Thyroid gland (tissue), 4 donors: ENCODE data around the gene PPDPF. TPM values are rescaled to one million over a fixed set of nuclear protein-coding genes. Genes with fewer than 3 reads are reported as not detected.

Experiments used
- DNase-seq, 2 donors: peaks; one replicate each; pipeline ENCODE4 v3.0.0-alpha.2; 2019
- H3K27ac ChIP-seq, 3 donors: fragments of 200-600 bp; sonication (generic); 1 replicate in 2 of 3; 2 replicates in 1 of 3; pipeline ENCODE4 v1.5.1; 2016 to 2019; ENCODE audit warnings: mild to moderate bottlenecking in 1 of 3, moderate library complexity in 1 of 3
- H3K27me3 ChIP-seq: fragments of 200-600 bp; sonication (generic); one replicate; pipeline ENCODE4 v1.5.1; 2019
- H3K36me3 ChIP-seq, 2 donors: fragments of 200-600 bp; sonication (generic); one replicate each; pipeline ENCODE4 v1.5.1; 2016 to 2019
- H3K4me1 ChIP-seq, 2 donors: fragments of 200-600 bp; sonication (generic); one replicate each; pipeline ENCODE4 v1.5.1; 2017 to 2019
- H3K4me3 ChIP-seq, 3 donors: fragments of 200-600 bp; sonication (generic); replicated peaks in 1 of 3; 1 replicate in 2 of 3; 2 replicates in 1 of 3; pipeline ENCODE4 v1.5.1; 2016; ENCODE audit warnings: mild to moderate bottlenecking in 1 of 3
- H3K9me3 ChIP-seq: fragments of 200-600 bp; sonication (generic); one replicate; pipeline ENCODE4 v1.5.1; 2017
- POLR2A ChIP-seq, 2 donors: fragments of 450-650 bp; IDR thresholded peaks; one replicate each; pipeline ENCODE4 v1.6.1; 2017; ENCODE audit warnings: antibody characterized with exemption in 2 of 2, mild to moderate bottlenecking in 2 of 2, moderate library complexity in 1 of 2
- WGBS, 2 donors: methylation state at CpG; one replicate each; pipeline ENCODE4 v1.1.5; 2017; 5-methylcytosine and 5-hydroxymethylcytosine counted together
- intact Hi-C: fragments of 100-400 bp; cut with DNase I; formaldehyde crosslinking; loops from one replicate; pipeline ENCODE4 v1.15.1; 2023
- total RNA-seq, 4 donors: library from RNA; depleted of rRNA; stranded (reverse); fragments of >200 nt; gene quantifications; one replicate each; pipeline ENCODE4 v1.2.3, GENCODE V29; 2016
- TF ChIP-seq, protein P1 (sequence below), 6 experiments: fragments of 200-600 bp in 3 of 6; fragments of 450-650 bp in 3 of 6; sonication (generic) in 3 of 6; IDR thresholded peaks; one replicate each; pipeline ENCODE4 v1.5.1; 2016 to 2019; ENCODE audit warnings: antibody characterized with exemption in 6 of 6, mild to moderate bottlenecking in 2 of 6, inconsistent platforms in 1 of 6, moderate library complexity in 1 of 6

Gene PPDPF
- total RNA-seq, 4 donors from 2014 or later, result 82.0 to 226 (median 146) TPM

DNA sequence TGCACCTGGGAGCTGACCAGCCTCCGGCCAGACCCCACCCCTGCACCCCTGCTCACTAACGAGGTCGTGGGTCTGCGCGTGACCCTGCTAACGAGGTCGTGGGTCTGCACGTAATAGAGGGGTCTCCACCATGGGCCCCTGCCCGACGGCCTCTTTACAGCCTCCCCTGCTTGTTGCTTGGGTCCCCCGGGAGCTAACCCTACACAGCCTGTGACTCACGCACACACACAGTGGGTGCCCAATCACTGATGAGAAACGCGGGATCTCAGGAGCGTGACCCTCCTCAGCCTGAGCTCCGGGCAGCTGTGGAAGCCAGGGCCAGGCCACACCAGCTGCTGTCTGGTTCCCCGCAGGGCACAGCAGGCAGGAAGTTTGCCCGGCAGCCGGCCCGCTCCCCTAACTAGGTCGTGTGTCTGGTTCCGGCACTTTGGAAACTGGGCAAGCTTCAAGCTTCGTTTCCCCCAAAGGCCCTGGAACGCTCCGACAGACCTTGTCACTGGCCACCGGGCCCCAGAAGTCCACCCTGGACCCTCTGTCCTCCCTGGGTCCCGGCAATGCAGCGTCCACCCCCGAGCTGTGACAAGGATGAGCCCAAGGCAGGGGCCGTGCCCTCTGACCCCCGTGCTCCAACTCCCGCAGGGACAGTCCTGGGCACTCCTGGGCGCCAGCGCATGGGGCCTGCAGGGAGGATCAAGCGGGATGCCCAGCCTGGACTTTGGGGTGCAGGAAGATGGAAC is 15.8 kb downstream of the PPDPF start:
- Histone ChIP-seq H3K4me1 (peaks cover 11 to 21% of the 10 kb centered on the region in 2 donors), H3K4me3 (no peak overlapping the region), H3K27me3 (no peaks in the 10 kb centered on the region), H3K9me3 (no peaks in the 10 kb centered on the region), H3K36me3 (no peaks in the 10 kb centered on the region), H3K27ac (no peak overlapping the region)
- DNase-seq, result no peak
- intact Hi-C loops, result loop anchor here (2.0 to 10.0 kb wide), 5 partner anchors 206 to 528 kb away; partner anchors contain the start of genes ABHD16B and TCEA2
- 59 to 73% methylated on average over 17 to 33 of the region's 35 CpGs for WGBS, 2 donors
- no peak for TF ChIP-seq POLR2A (IDR thresholded peaks at IDR 0.05)
- TF ChIP-seq, protein P1, sequence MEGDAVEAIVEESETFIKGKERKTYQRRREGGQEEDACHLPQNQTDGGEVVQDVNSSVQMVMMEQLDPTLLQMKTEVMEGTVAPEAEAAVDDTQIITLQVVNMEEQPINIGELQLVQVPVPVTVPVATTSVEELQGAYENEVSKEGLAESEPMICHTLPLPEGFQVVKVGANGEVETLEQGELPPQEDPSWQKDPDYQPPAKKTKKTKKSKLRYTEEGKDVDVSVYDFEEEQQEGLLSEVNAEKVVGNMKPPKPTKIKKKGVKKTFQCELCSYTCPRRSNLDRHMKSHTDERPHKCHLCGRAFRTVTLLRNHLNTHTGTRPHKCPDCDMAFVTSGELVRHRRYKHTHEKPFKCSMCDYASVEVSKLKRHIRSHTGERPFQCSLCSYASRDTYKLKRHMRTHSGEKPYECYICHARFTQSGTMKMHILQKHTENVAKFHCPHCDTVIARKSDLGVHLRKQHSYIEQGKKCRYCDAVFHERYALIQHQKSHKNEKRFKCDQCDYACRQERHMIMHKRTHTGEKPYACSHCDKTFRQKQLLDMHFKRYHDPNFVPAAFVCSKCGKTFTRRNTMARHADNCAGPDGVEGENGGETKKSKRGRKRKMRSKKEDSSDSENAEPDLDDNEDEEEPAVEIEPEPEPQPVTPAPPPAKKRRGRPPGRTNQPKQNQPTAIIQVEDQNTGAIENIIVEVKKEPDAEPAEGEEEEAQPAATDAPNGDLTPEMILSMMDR (IDR thresholded peaks at IDR 0.05), result no peak

DNA sequence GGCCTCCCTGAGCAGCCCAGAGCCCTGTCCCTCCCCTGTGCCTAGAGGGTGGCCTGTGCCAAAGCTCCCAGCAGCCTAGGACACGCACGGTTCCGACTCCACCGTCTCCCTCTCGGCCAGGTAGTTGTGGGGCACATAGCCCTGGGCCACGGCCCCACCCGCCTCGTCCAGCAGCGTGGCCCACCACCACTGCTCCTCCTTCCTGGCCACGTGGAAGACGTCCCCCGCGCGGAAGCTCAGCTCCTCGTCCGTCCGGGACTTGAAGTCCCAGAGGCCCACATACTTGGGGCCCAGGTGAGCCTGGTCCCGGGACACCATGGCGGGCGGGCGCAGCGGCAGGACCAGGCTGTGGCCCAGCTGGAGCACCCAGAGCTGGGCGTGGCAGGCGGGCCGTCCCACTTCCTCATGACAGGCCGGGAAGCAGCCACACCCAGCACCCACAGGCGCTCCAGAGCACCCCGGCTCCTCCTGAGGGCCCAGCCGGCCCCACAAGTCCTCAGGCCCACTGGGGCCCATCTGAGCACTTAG is 16.5 kb downstream of the PPDPF start, which contains the start of gene PTK6:
TSS of gene PTK6 (minus strand) at position 380 of the 528 bp plus-strand sequence. CDS start at position 318, 62 bp downstream.
- Histone ChIP-seq H3K9me3 (no peaks in the 10 kb centered on the region), H3K4me1 (peaks cover 11 to 21% of the 10 kb centered on the region in 2 donors), H3K4me3 (peak within 1 kb of the TSS in 1 of 3 donors; percentile 16), H3K27ac (peak within 1 kb of the TSS; percentile 62 to 76 (median 72)), H3K36me3 (no peaks in the 10 kb centered on the region), H3K27me3 (no peaks in the 10 kb centered on the region)
- TF ChIP-seq, protein P1 (IDR thresholded peaks at IDR 0.05), result no peak
- TF ChIP-seq POLR2A (IDR thresholded peaks at IDR 0.05), result no peak
- no peak for DNase-seq
- WGBS, 2 donors, result 90 to 93% methylated on average over 14 to 28 of the region's 29 CpGs
- intact Hi-C loops, result loop anchor here (2.0 to 10.0 kb wide), 5 partner anchors 205 to 528 kb away; partner anchors contain the start of genes ABHD16B and TCEA2

DNA sequence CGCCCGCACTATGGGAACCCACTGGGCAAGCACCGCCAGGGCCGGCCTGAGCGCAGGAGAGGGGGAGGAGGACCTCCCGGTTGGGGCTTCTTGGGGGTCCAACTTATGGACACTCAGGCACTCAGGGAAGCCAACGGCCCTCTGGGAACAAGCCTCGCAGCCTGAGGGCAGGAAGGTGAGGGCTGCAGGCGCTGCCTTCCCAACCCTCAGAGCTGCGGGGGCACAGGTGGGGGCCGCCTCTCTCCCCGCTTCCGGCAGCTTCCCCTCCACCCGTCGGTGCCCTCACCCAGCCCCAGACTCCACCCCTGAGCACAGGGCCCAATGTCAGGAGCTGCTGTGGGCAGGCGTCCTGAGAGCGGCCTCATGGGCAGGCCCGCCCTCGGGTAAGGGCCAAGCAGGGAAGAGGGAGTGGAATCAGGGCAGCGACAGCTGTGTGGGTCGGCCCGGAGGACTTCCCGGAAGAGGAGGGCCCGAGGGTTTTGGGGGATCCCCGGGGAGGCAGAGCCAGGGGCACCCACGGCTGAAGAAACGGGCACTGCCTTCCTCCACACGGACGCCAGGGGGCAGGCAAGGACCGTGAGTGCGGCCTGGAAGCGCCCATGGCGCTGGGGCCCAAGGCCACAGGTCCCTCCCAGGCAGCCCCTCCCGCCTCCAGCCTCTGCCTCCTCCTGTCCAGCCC is 17.1 kb downstream of the PPDPF start:
- H3K36me3 ChIP-seq, result no peaks in the 10 kb centered on the region

DNA sequence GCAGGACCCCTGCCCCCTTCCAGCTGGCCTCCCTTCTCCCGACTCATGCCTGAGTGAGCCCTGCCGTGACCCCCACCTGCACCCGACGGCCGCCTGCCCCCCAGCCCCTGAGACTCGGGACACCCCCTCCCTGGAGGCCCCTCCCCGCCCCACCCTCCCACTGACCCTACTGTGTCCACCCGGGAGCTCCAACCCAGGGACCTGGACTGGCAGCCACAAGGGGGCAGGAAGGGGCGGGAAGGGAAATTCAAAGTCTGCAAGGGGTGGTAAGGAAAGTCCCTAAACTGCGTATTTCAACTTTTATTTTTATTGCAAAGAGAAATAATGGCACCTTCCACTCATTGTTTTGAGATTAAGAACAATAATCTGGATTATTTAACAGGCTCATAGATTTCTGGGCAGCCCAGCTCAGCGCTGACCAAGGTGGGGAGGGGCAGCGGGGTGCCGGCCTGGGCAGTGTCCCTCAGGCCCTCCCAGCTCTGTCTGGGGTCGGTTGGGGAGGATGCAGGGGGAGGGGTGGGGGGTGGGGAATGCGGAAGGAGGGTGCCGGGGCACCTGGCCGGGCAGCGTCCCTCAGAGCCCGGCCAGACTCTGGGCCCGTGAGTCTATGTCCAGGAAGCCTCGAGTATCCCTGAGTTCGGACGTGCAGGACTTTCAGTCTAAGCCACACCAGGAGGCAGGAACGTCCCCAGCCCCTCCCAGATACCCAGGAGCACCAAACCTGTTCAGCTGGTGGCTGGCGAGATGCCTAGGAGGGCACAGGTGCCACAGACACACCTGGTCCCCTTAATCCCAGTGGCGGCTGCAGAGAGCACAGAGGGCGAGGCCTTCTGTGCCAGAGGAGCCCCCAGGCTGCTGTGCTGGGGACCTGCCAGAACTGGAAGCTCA is 17.9 kb downstream of the PPDPF start:
- Histone ChIP-seq H3K36me3 (no peaks in the 10 kb centered on the region), H3K4me3 (peak overlapping the region in 1 of 3 donors; percentile 16), H3K27me3 (no peaks in the 10 kb centered on the region), H3K27ac (peak overlapping the region; percentile 62 to 76 (median 72)), H3K9me3 (no peaks in the 10 kb centered on the region), H3K4me1 (peaks cover 11 to 21% of the 10 kb centered on the region in 2 donors)
- intact Hi-C loops, result loop anchor here (5.0 to 10.0 kb wide), 4 partner anchors 204 to 526 kb away; partner anchors contain the start of genes ABHD16B and TCEA2
- WGBS, 2 donors, result 11 to 30% methylated on average over 11 to 14 of the region's 27 CpGs
- peak; percentile 96 for DNase-seq
- TF ChIP-seq, protein P1 (IDR thresholded peaks at IDR 0.05), result peak in 3 of 6 experiments; percentile 3 to 33 (median 3)
- no peak for TF ChIP-seq POLR2A (IDR thresholded peaks at IDR 0.05)

More for the DNA sequence above, 17.1 kb downstream of the PPDPF start:
- Histone ChIP-seq H3K9me3 (no peaks in the 10 kb centered on the region), H3K27me3 (no peaks in the 10 kb centered on the region), H3K27ac (peak overlapping the region; percentile 62 to 76 (median 72)), H3K4me1 (peaks cover 11 to 21% of the 10 kb centered on the region in 2 donors), H3K4me3 (peak overlapping the region in 1 of 3 donors; percentile 16)
- intact Hi-C loops, result loop anchor here (2.0 to 10.0 kb wide), 5 partner anchors 205 to 527 kb away; partner anchors contain the start of genes ABHD16B and TCEA2
- TF ChIP-seq, protein P1 (IDR thresholded peaks at IDR 0.05), result peak; percentile 86 to 99 (median 94)
- peak in 1 of 2 donors; percentile 26 for TF ChIP-seq POLR2A (IDR thresholded peaks at IDR 0.05)
- WGBS, 2 donors, result 4 to 11% methylated on average over 24 to 25 of the region's 34 CpGs
- peak; percentile 83 to 84 for DNase-seq
